ENCODE results near the gene AFTPH. TPM values are rescaled to one million over a fixed set of nuclear protein-coding genes. Genes with fewer than 3 reads are reported as not detected.

The AFTPH gene
- total RNA-seq, 1 donor from 2014 or later = 33.4 TPM

DNA sequence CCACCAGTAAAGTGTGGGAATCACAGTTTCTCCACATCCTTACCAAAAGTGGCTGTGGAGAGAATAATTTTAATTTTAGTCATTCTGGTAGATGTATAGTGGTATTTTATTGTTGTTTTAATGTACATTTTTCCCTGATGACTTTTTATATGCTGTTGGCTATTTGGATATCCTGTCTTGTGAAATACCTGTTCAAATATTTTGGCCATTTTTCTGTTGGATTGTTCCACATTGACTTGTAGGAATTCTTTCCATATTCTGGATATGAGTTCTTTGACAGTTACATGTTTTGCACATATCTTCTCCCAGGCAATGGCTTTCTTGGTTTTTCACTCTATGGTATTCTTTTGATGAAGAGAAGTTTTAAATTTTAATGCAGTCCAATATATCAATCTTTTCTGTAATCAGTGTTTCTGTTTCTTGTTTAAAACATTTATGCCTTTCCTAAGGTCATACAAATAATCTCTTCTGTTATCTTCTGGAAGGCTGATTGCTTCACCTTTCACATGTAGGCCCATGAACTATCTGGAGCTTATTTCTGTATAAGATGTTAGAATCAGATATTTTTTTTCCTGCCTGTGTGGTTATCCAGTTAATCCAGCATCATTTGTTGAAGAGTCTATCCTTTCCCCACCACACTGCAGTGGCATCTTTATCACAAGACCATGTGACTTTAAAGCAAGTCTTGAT lies 19.0 kb downstream of the AFTPH start:
- no peak overlapping the region for H3K4me3 ChIP-seq
- no peaks in the 10 kb centered on the region for H3K9me3 ChIP-seq
- H3K27ac ChIP-seq = no peak overlapping the region
- no peaks in the 10 kb centered on the region for H3K36me3 ChIP-seq
- no peak for DNase-seq (ENCODE audit: extremely low spot score in 2 of 2)
- TF ChIP-seq POLR2A (IDR thresholded peaks at IDR 0.05) = no peak
- TF ChIP-seq, protein P1, sequence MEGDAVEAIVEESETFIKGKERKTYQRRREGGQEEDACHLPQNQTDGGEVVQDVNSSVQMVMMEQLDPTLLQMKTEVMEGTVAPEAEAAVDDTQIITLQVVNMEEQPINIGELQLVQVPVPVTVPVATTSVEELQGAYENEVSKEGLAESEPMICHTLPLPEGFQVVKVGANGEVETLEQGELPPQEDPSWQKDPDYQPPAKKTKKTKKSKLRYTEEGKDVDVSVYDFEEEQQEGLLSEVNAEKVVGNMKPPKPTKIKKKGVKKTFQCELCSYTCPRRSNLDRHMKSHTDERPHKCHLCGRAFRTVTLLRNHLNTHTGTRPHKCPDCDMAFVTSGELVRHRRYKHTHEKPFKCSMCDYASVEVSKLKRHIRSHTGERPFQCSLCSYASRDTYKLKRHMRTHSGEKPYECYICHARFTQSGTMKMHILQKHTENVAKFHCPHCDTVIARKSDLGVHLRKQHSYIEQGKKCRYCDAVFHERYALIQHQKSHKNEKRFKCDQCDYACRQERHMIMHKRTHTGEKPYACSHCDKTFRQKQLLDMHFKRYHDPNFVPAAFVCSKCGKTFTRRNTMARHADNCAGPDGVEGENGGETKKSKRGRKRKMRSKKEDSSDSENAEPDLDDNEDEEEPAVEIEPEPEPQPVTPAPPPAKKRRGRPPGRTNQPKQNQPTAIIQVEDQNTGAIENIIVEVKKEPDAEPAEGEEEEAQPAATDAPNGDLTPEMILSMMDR (IDR thresholded peaks at IDR 0.05) = no peak
- TF ChIP-seq POLR2AphosphoS5 (IDR thresholded peaks at IDR 0.05; ENCODE audit: insufficient read depth in 1 of 2, low read depth in 1 of 2) = no peak
- no peaks in the 10 kb centered on the region for H3K27me3 ChIP-seq
- H3K4me1 ChIP-seq = peaks cover 10% of the 10 kb centered on the region
- intact Hi-C loops (cut with DNase I) = no loop called here

DNA sequence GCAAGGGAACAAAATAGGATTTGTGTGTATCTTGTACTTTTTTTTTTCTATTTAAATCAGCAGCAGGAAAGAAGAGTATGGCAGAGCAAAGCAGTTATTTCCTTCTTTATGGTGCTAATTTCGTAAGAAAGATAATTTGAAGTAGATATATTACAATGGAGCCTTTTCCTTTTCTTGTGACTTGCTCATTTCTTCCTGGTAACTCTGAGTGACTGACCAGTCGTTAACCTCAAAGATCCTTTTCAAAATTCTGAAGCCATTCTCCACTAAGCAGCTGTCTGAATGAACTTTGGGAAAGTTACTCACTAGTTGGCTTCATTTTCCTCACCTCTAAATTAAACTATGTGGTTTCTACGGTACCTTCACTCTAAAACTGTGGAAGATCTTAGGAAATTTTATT lies 24.6 kb downstream of the AFTPH start:
- no peak overlapping the region for H3K27ac ChIP-seq
- no peaks in the 10 kb centered on the region for H3K27me3 ChIP-seq
- TF ChIP-seq, protein P1 (IDR thresholded peaks at IDR 0.05) = no peak
- TF ChIP-seq POLR2AphosphoS5 (IDR thresholded peaks at IDR 0.05; ENCODE audit: insufficient read depth in 1 of 2, low read depth in 1 of 2) (no peak), POLR2A (IDR thresholded peaks at IDR 0.05) (no peak)
- no peaks in the 10 kb centered on the region for H3K4me1 ChIP-seq
- H3K4me3 ChIP-seq = no peak overlapping the region
- H3K9me3 ChIP-seq = no peaks in the 10 kb centered on the region
- DNase-seq (ENCODE audit: extremely low spot score in 2 of 2) = no peak
- intact Hi-C loops (cut with DNase I) = no loop called here
- peaks cover 0 to 5% of the 10 kb centered on the region in 2 donors for H3K36me3 ChIP-seq

DNA sequence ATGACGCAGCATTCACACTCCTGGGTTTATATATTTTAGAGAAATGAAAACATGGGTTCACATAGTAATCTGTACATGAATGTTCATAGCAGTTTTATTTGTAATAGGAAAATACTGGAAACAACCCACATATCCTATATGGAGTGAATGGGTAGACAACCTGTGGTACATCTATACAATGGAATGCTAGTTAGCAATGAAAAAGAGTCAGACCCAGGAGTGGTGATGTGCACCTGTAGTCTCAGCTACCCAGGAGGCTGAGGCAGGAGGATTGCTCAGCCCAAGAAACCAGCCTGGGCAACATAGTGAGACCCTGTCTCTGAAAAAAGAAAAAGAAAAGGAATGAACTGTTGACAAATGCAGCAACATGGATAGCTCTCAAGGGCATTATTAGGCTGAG lies 25.9 kb downstream of the AFTPH start:
- H3K36me3 ChIP-seq = peaks cover 0 to 5% of the 10 kb centered on the region in 2 donors
- DNase-seq (ENCODE audit: extremely low spot score in 2 of 2) = no peak
- no peak overlapping the region for H3K27ac ChIP-seq
- H3K27me3 ChIP-seq = no peaks in the 10 kb centered on the region
- no peaks in the 10 kb centered on the region for H3K4me1 ChIP-seq
- intact Hi-C loops (cut with DNase I) = no loop called here
- no peak overlapping the region for H3K4me3 ChIP-seq
- TF ChIP-seq, protein P1 (IDR thresholded peaks at IDR 0.05) = no peak
- TF ChIP-seq POLR2A (IDR thresholded peaks at IDR 0.05) (no peak), POLR2AphosphoS5 (IDR thresholded peaks at IDR 0.05; ENCODE audit: insufficient read depth in 1 of 2, low read depth in 1 of 2) (no peak)
- H3K9me3 ChIP-seq = no peaks in the 10 kb centered on the region

DNA sequence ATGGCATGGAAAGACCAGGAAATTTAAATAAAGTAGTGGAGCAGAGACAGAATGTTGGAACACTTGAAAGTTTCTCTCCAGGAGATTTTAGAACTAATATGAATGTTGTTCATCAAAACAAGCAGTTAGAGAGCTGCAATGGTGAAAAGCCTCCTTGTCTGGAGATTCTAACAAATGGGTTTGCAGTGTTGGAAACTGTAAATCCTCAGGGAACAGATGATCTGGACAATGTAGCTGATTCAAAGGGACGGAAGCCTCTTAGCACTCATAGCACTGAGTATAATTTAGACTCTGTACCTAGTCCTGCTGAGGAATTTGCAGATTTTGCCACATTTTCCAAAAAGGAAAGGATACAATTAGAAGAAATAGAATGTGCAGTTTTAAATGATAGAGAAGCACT lies 27.7 kb downstream of the AFTPH start:
- intact Hi-C loops (cut with DNase I) = no loop called here
- Histone ChIP-seq H3K9me3 (no peaks in the 10 kb centered on the region), H3K27ac (no peak overlapping the region), H3K4me3 (no peak overlapping the region), H3K27me3 (no peaks in the 10 kb centered on the region), H3K4me1 (no peaks in the 10 kb centered on the region), H3K36me3 (peaks cover 0 to 5% of the 10 kb centered on the region in 2 donors)
- DNase-seq (ENCODE audit: extremely low spot score in 2 of 2) = no peak
- TF ChIP-seq POLR2A (IDR thresholded peaks at IDR 0.05) (no peak), POLR2AphosphoS5 (IDR thresholded peaks at IDR 0.05; ENCODE audit: insufficient read depth in 1 of 2, low read depth in 1 of 2) (no peak)
- TF ChIP-seq, protein P1 (IDR thresholded peaks at IDR 0.05) = no peak

DNA sequence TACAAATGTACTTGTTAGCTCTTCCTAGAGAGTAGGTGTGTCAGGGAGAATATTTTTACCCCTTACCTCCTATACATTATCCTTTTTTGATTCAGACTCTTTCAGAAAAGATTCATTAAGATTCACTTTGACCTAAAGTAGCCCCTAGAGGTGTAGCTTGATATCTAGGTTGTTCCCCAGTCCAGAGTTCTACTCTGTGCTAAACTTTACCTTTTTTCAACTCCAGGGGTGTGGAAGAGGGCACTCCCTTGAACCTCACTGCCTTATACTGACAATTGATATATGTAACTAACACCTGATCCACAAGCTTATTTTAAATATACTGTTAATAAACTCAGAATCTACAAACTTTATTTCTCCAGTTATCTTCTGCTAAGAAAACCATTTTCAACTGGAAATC lies 30.0 kb downstream of the AFTPH start:
- no peak for DNase-seq (ENCODE audit: extremely low spot score in 2 of 2)
- Histone ChIP-seq H3K4me1 (no peaks in the 10 kb centered on the region), H3K27ac (no peak overlapping the region), H3K27me3 (no peaks in the 10 kb centered on the region), H3K4me3 (no peak overlapping the region), H3K36me3 (peaks cover 0 to 5% of the 10 kb centered on the region in 2 donors), H3K9me3 (no peaks in the 10 kb centered on the region)
- TF ChIP-seq POLR2AphosphoS5 (IDR thresholded peaks at IDR 0.05; ENCODE audit: insufficient read depth in 1 of 2, low read depth in 1 of 2) = no peak
- TF ChIP-seq POLR2A (IDR thresholded peaks at IDR 0.05) = no peak
- TF ChIP-seq, protein P1 (IDR thresholded peaks at IDR 0.05) = no peak
- intact Hi-C loops (cut with DNase I) = no loop called here

All from vagina (tissue), 2 donors.